Esophagus squamous epithelium (tissue), 5 donors: Measurements from ENCODE around the gene PPIP5K2. TPM values are rescaled to one million over a fixed set of nuclear protein-coding genes. Genes with fewer than 3 reads are reported as not detected.

ENCODE experiments used
- DNase-seq: peaks from one replicate; lab custom pipeline; 2025; lab: John Stamatoyannopoulos, UW
- H3K27ac ChIP-seq, 4 donors: fragments of 200-600 bp; sonication (generic); one replicate each; pipeline ENCODE4 v1.5.1; 2016 to 2019; ENCODE audit warnings: mild to moderate bottlenecking in 1 of 4
- H3K27me3 ChIP-seq, 4 donors: fragments of 200-600 bp; sonication (generic); 1 replicate in 3 of 4; 2 replicates in 1 of 4; pipeline versions ENCODE4 v1.5.1 to v1.6.0; 2017 to 2021; ENCODE audit warnings: antibody characterized with exemption in 1 of 4
- H3K36me3 ChIP-seq, 3 donors: fragments of 200-600 bp; sonication (generic); one replicate each; pipeline ENCODE4 v1.5.1; 2016 to 2019
- H3K4me1 ChIP-seq, 3 donors: fragments of 200-600 bp; sonication (generic); one replicate each; pipeline ENCODE4 v1.5.1; 2017 to 2019
- H3K4me3 ChIP-seq, 4 donors: fragments of 200-600 bp; sonication (generic); 1 replicate in 3 of 4; 2 replicates in 1 of 4; pipeline ENCODE4 v1.5.1; 2016 to 2019; ENCODE audit warnings: mild to moderate bottlenecking in 2 of 4, moderate library complexity in 1 of 4
- H3K9me3 ChIP-seq, 3 donors: fragments of 200-600 bp; sonication (generic); one replicate each; pipeline ENCODE4 v1.5.1; 2016 to 2019
- POLR2A ChIP-seq, 4 donors: fragments of 450-650 bp; IDR thresholded peaks; one replicate each; pipeline ENCODE4 v1.6.1; 2017; ENCODE audit warnings: antibody characterized with exemption in 4 of 4, mild to moderate bottlenecking in 4 of 4, moderate library complexity in 3 of 4
- WGBS, 2 donors: methylation state at CpG; one replicate each; pipeline ENCODE4 v1.1.5; 2018; 5-methylcytosine and 5-hydroxymethylcytosine counted together
- intact Hi-C: fragments of 100-400 bp; cut with DNase I; formaldehyde crosslinking; loops from one replicate; pipeline ENCODE4 v1.15.0; 2022
- total RNA-seq, 4 donors: library from RNA; depleted of rRNA; stranded (reverse); fragments of >200 nt; gene quantifications; one replicate each; pipeline ENCODE4 v1.1.0, GENCODE V29; 2016
- TF ChIP-seq, protein P1 (sequence below), 6 experiments: fragments of 450-650 bp in 4 of 6; fragments of 200-600 bp in 2 of 6; sonication (generic) in 2 of 6; IDR thresholded peaks; one replicate each; pipeline ENCODE4 v1.5.1; 2016 to 2019; ENCODE audit warnings: antibody characterized with exemption in 6 of 6, mild to moderate bottlenecking in 4 of 6, moderate library complexity in 4 of 6
- donor health status: DM: yes; HTN: yes; CAD: no.

PPIP5K2 gene
- total RNA-seq, 4 donors from 2014 or later: 11.4 to 36.2 (median 21.8) TPM

DNA sequence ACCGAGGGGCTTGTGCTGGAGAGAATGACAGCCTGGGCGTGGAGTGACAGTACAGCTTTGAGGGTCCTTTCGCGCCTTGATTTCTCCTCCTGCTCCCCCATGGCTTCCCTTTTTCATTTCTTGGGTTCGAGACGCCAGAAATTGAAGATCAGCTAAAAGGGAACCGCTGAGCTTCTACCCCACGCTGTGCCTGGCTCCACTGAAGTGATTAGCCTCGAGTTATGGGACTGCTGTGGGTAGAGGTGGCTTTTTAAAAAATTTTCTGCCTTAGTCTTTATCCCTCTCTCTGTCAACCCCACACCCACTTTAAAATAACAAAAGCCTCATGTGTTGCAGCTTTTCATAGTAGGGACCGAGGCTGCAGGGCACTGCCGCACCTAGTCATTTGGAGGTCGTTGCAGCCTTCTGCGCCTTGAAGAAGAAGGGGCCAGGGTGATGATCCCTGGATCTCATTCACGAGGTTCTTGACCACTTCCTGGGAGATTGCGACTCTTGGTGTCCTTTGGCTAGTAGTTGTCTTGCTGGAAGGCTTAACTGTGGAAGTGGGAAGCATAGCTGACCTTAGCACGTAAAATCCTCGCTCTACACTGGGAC is 603 bp downstream of the PPIP5K2 start:
- Histone ChIP-seq H3K27me3 (no peaks in the 10 kb centered on the region), H3K9me3 (no peaks in the 10 kb centered on the region), H3K4me3 (peak overlapping the region; percentile 64 to 83 (median 76)), H3K4me1 (peaks cover 0 to 37% (median 11%) of the 10 kb centered on the region in 3 donors), H3K36me3 (no peaks in the 10 kb centered on the region), H3K27ac (peak overlapping the region; percentile 90 to 98 (median 94))
- no peak for DNase-seq
- TF ChIP-seq, protein P1, sequence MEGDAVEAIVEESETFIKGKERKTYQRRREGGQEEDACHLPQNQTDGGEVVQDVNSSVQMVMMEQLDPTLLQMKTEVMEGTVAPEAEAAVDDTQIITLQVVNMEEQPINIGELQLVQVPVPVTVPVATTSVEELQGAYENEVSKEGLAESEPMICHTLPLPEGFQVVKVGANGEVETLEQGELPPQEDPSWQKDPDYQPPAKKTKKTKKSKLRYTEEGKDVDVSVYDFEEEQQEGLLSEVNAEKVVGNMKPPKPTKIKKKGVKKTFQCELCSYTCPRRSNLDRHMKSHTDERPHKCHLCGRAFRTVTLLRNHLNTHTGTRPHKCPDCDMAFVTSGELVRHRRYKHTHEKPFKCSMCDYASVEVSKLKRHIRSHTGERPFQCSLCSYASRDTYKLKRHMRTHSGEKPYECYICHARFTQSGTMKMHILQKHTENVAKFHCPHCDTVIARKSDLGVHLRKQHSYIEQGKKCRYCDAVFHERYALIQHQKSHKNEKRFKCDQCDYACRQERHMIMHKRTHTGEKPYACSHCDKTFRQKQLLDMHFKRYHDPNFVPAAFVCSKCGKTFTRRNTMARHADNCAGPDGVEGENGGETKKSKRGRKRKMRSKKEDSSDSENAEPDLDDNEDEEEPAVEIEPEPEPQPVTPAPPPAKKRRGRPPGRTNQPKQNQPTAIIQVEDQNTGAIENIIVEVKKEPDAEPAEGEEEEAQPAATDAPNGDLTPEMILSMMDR (IDR thresholded peaks at IDR 0.05): no peak
- TF ChIP-seq POLR2A (IDR thresholded peaks at IDR 0.05): no peak
- intact Hi-C loops: no loop called here
- 1 to 2% methylated on average over 13 to 17 of the region's 17 CpGs for WGBS, 2 donors

DNA sequence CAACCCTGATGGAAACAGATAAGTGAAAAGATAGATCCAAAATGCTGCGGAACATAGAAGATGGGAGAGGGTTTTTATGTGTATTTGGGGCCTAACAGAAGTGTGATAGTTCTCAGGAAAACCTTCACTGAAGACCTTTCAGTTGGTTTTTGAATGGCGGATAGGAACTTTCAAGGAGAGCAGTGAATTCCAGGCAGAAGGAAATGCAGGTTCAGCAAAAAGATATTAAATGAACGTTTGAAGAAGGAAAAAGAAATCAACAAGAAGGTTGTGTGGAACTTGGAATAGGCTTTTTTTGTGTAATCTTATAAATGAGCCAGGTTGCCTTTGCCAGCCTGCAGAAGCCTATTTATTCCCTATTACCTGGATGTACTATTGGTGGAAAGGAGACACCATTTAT is 2.1 kb downstream of the PPIP5K2 start:
- no peak overlapping the region for H3K4me3 ChIP-seq
- no peak for TF ChIP-seq POLR2A (IDR thresholded peaks at IDR 0.05)
- TF ChIP-seq, protein P1 (IDR thresholded peaks at IDR 0.05): no peak
- H3K9me3 ChIP-seq: no peaks in the 10 kb centered on the region
- WGBS, 2 donors: 55 to 77% methylated on average over 3 of the region's 3 CpGs
- intact Hi-C loops: no loop called here
- H3K4me1 ChIP-seq: peaks cover 0 to 37% (median 11%) of the 10 kb centered on the region in 3 donors
- no peak overlapping the region for H3K27ac ChIP-seq
- H3K36me3 ChIP-seq: no peaks in the 10 kb centered on the region
- DNase-seq: no peak
- no peaks in the 10 kb centered on the region for H3K27me3 ChIP-seq

DNA sequence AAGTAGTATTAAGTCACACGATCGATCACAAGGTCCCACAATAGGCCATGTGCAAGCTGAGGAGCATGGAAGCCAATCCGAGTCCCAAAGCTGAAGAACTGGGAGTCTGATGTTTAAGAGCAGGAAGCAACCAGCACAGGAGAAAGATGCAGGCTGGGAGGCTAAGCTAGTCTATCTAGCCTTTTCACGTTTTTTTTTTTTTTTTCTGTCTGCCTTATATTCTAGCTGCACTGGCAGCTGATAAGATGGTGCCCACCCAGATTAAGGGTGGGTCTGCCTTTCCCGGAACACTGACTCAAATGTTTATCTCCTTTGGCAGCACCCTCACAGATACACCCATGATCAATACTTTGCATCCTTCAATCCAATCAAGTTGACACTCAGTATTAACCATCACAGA is 6.5 kb downstream of the PPIP5K2 start:
- Histone ChIP-seq H3K4me1 (peaks cover 0 to 14% (median 4%) of the 10 kb centered on the region in 3 donors), H3K27ac (no peak overlapping the region), H3K36me3 (peaks cover 0 to 21% (median 0%) of the 10 kb centered on the region in 3 donors), H3K4me3 (no peak overlapping the region), H3K9me3 (no peaks in the 10 kb centered on the region), H3K27me3 (no peaks in the 10 kb centered on the region)
- intact Hi-C loops: no loop called here
- no peak for DNase-seq
- no peak for TF ChIP-seq POLR2A (IDR thresholded peaks at IDR 0.05)
- TF ChIP-seq, protein P1 (IDR thresholded peaks at IDR 0.05): no peak
- WGBS, 2 donors: 86 to 88% methylated on average over 5 of the region's 5 CpGs

DNA sequence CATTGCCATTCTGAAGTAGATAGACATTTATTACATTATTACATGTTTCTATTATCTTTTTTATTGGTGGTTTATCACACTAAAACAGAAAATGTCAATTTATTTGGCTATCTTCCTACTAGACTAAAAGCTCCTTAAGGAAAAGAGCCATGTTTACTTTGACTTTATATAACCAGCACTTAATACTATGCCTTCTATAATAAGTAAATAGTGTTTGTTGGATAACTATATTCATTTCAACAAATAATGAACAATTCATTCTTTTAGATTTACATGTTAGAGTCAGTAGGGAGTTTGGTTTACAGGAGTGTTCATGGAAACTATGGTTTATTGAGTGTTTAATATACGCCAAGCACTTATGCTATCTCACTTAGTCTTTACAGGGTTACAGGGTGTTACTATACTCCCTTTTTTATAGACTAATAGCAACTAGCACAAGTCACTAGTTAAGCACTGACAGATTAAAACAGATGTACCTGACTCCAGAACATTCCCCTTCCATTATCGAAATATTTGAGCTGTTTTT is 7.3 kb downstream of the PPIP5K2 start:
- H3K27me3 ChIP-seq: no peaks in the 10 kb centered on the region
- WGBS, 2 donors: 95 to 97% methylated on average over 2 of the region's 2 CpGs
- no peak for DNase-seq
- no peaks in the 10 kb centered on the region for H3K9me3 ChIP-seq
- H3K4me1 ChIP-seq: peaks cover 0 to 6% (median 0%) of the 10 kb centered on the region in 3 donors
- no peak overlapping the region for H3K4me3 ChIP-seq
- peaks cover 0 to 21% (median 0%) of the 10 kb centered on the region in 3 donors for H3K36me3 ChIP-seq
- intact Hi-C loops: no loop called here
- TF ChIP-seq, protein P1 (IDR thresholded peaks at IDR 0.05): no peak
- TF ChIP-seq POLR2A (IDR thresholded peaks at IDR 0.05): no peak
- H3K27ac ChIP-seq: no peak overlapping the region

DNA sequence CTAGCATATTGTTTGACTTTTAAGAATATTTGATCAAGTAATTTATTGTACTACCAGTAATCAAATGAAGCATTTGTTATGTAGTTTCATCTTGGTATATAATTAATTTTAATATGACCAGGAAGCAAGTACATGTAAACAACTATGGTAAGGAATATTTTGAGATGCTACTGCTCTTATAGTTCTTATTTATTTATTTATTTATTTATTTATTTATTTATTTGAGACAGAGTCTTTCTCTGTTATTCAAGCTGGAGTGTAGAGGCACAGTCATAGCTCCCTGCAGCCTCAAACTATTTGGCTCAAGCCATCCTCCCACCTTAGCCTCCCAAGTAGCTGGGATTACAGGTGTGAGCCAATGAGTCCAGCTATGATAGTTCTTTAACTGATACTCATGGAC is 8.1 kb downstream of the PPIP5K2 start:
- Histone ChIP-seq H3K4me3 (no peak overlapping the region), H3K9me3 (no peaks in the 10 kb centered on the region), H3K27me3 (no peaks in the 10 kb centered on the region), H3K27ac (no peak overlapping the region), H3K36me3 (peaks cover 0 to 21% (median 0%) of the 10 kb centered on the region in 3 donors), H3K4me1 (no peaks in the 10 kb centered on the region)
- intact Hi-C loops: no loop called here
- no peak for DNase-seq
- no peak for TF ChIP-seq POLR2A (IDR thresholded peaks at IDR 0.05)
- TF ChIP-seq, protein P1 (IDR thresholded peaks at IDR 0.05): no peak
